ENCODE measurements around the gene ROCK1. TPM values are rescaled to one million over a fixed set of nuclear protein-coding genes. Genes with fewer than 3 reads are reported as not detected.
A peak's percentile ranks its signal among the peaks of the same experiment; 100 is the strongest.

The ROCK1 gene
- total and polyA plus RNA-seq, 8 donors: 50.2 to 93.2 (median 77.9) TPM

- H3K27ac ChIP-seq: no peak overlapping the region
- intact Hi-C loops (cut with DNase I): no loop called here
- TF ChIP-seq CTCF (IDR thresholded peaks at IDR 0.05): no peak
Observed at GRCh38 chr18:21051620-21052019, 60.0 kb downstream of the ROCK1 start.

GRCh38 chr18:21049306-21049705 lies 62.3 kb downstream of the ROCK1 start:
- Histone ChIP-seq H3K9me3 (no peaks in the 10 kb centered on the region), H3K27ac (peak overlapping the region in 1 of 2 donors; percentile 13), H3K4me1 (peaks cover 0 to 39% of the 10 kb centered on the region in 2 donors), H3K36me3 (peaks cover 0 to 14% of the 10 kb centered on the region in 2 donors), H3K27me3 (no peaks in the 10 kb centered on the region), H3K4me3 (no peak overlapping the region)
- DNase-seq: peak in 1 of 4 donors; percentile 5
- intact Hi-C loops (cut with DNase I): no loop called here
- no peak for ATAC-seq
- no peak for TF ChIP-seq CTCF (IDR thresholded peaks at IDR 0.05)

More at GRCh38 chr18:21051620-21052019, 60.0 kb downstream of the ROCK1 start:
- no peaks in the 10 kb centered on the region for H3K27me3 ChIP-seq
- H3K4me3 ChIP-seq: no peak overlapping the region
- H3K36me3 ChIP-seq: peaks cover 0 to 6% of the 10 kb centered on the region in 2 donors
- H3K4me1 ChIP-seq: peaks cover 0 to 39% of the 10 kb centered on the region in 2 donors
- H3K9me3 ChIP-seq: no peaks in the 10 kb centered on the region
- ATAC-seq: no peak
- DNase-seq: no peak

GRCh38 chr18:21047126-21047525 lies 64.5 kb downstream of the ROCK1 start:
- Histone ChIP-seq H3K4me1 (peaks cover 0 to 23% of the 10 kb centered on the region in 2 donors), H3K9me3 (no peaks in the 10 kb centered on the region), H3K27me3 (no peaks in the 10 kb centered on the region), H3K36me3 (peaks cover 0 to 14% of the 10 kb centered on the region in 2 donors), H3K27ac (no peak overlapping the region), H3K4me3 (no peak overlapping the region)
- intact Hi-C loops (cut with DNase I): no loop called here
- DNase-seq (no peak), ATAC-seq (no peak)
- TF ChIP-seq CTCF (IDR thresholded peaks at IDR 0.05): no peak

DNA sequence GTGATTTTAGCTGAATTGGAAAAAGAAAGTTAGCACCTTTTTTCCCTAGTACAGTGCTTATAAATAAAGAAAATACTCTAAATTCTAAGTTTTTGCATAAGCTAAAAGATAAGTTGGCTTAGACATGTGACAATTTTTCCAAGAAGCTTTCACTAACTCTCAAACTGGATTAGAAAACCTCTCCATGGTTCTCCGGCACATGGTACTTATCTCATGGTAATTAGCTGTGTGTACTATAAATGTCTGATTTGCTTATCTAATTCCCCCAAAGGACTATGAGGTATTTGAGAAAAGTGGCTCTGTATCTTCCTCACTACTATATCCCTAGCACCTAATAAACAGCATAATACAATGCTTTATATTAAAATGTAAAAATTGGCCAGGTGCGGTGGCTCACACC lies 71.1 kb downstream of the ROCK1 start:
- H3K27me3 ChIP-seq: no peaks in the 10 kb centered on the region
- no peak for DNase-seq
- peaks cover 0 to 44% of the 10 kb centered on the region in 2 donors for H3K36me3 ChIP-seq
- TF ChIP-seq CTCF (IDR thresholded peaks at IDR 0.05): no peak
- no peak overlapping the region for H3K4me3 ChIP-seq
- no peak overlapping the region for H3K27ac ChIP-seq
- no peak for ATAC-seq
- no peaks in the 10 kb centered on the region for H3K9me3 ChIP-seq
- intact Hi-C loops (cut with DNase I): no loop called here
- H3K4me1 ChIP-seq: no peaks in the 10 kb centered on the region

DNA sequence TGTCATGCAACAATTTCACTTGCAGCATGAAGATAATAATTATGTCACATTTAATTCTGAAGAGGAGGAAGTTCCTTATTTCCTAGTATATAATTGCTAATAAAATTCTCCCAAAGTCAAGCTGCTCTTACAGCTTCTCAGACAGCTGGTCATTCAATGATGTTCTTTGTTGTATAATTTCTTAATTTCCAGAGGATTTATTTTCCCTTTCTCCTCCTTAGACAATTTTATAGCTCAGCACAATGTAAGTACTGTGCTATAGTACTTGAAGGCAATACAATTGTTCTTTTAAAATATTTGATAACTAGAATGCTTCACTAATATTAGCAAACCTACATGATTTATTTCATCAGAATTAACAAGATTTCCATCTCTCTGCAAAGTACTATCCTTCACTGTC lies 73.4 kb downstream of the ROCK1 start:
- Histone ChIP-seq H3K36me3 (peaks cover 0 to 40% of the 10 kb centered on the region in 2 donors), H3K9me3 (no peaks in the 10 kb centered on the region), H3K27me3 (no peaks in the 10 kb centered on the region), H3K4me3 (no peak overlapping the region), H3K27ac (no peak overlapping the region), H3K4me1 (no peaks in the 10 kb centered on the region)
- DNase-seq: no peak
- intact Hi-C loops (cut with DNase I): no loop called here
- ATAC-seq: no peak
- TF ChIP-seq CTCF (IDR thresholded peaks at IDR 0.05): no peak
